ENCODE measurements around the gene ZNF423.

ZNF423 gene

DNA sequence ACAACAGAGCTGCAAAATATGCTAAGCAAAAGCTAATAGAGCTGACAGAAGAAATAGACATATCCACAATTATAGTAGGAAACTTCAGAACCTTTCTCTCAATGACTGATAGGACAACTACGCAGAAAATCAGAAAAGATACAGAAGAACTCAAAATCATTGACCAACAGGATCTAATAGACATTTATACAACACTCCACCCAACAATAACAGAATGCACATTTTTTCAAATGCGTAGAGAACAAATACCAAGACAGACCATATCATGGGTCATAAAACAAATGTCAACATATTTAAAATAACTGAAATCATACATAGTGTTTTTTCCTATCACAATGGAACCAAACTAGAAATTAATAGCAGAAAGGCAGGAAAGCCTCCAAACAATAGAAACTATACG, 244.9 kb downstream of the ZNF423 start:
- H3K4me3 ChIP-seq (ENCODE audit: low read length) = no peak overlapping the region
- H3K27me3 ChIP-seq (ENCODE audit: control insufficient read depth, insufficient read depth, low read length) = no peaks in the 10 kb centered on the region
- no peak overlapping the region for H3K9ac ChIP-seq (ENCODE audit: low read length)
- H3K4me1 ChIP-seq (ENCODE audit: control insufficient read depth, insufficient read depth, low read length) = peaks cover 10% of the 10 kb centered on the region
- no peaks in the 10 kb centered on the region for H3K36me3 ChIP-seq (ENCODE audit: control insufficient read depth, insufficient read depth, low read length)
- no peak overlapping the region for H3K27ac ChIP-seq (ENCODE audit: low read depth, low read length)

DNA sequence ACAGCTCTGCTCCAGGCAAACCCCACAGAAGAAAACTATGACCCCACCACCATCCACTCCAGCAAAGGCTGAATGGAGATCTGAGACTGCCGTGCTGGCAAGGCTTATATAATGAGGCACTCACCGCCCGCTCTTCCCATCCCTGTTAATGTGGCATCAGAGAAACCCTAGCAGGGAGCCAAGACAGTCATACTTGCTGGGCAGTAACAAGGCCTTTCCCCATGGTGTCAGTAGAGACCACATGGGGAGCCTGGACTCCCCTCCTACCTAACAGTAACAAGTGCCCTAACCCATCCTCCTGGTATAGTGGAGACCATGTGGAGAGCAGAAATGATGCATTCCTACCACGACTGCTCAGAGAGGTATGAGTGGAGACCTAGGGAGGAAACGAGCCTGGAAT, 247.1 kb downstream of the ZNF423 start:
- Histone ChIP-seq H3K4me1 (ENCODE audit: control insufficient read depth, insufficient read depth, low read length) (peaks cover 10% of the 10 kb centered on the region), H3K36me3 (ENCODE audit: control insufficient read depth, insufficient read depth, low read length) (no peaks in the 10 kb centered on the region), H3K9ac (ENCODE audit: low read length) (no peak overlapping the region), H3K27me3 (ENCODE audit: control insufficient read depth, insufficient read depth, low read length) (no peaks in the 10 kb centered on the region), H3K27ac (ENCODE audit: low read depth, low read length) (no peak overlapping the region), H3K4me3 (ENCODE audit: low read length) (no peak overlapping the region)

DNA sequence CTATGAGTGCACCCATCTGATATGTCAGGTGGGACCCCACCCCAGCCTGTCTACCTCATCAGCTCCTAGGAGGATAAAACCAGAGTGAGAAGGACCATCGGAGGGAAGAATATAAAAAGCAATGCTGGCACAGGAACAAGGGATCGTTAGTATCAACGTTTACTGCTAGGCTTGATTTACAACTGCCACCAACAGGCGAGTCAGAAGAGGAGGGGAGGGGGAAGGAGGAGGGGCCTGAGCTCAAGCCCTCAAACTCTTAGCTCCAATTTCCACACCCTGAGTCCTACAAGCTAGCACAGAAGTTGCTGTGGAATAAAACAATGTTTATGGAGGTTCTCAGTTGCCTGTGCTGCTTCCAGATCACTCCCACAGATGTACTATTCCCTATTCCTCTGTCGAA, 247.8 kb downstream of the ZNF423 start:
- Histone ChIP-seq H3K36me3 (ENCODE audit: control insufficient read depth, insufficient read depth, low read length) (no peaks in the 10 kb centered on the region), H3K27me3 (ENCODE audit: control insufficient read depth, insufficient read depth, low read length) (no peaks in the 10 kb centered on the region), H3K27ac (ENCODE audit: low read depth, low read length) (no peak overlapping the region), H3K4me1 (ENCODE audit: control insufficient read depth, insufficient read depth, low read length) (peaks cover 10% of the 10 kb centered on the region), H3K4me3 (ENCODE audit: low read length) (no peak overlapping the region), H3K9ac (ENCODE audit: low read length) (no peak overlapping the region)

DNA sequence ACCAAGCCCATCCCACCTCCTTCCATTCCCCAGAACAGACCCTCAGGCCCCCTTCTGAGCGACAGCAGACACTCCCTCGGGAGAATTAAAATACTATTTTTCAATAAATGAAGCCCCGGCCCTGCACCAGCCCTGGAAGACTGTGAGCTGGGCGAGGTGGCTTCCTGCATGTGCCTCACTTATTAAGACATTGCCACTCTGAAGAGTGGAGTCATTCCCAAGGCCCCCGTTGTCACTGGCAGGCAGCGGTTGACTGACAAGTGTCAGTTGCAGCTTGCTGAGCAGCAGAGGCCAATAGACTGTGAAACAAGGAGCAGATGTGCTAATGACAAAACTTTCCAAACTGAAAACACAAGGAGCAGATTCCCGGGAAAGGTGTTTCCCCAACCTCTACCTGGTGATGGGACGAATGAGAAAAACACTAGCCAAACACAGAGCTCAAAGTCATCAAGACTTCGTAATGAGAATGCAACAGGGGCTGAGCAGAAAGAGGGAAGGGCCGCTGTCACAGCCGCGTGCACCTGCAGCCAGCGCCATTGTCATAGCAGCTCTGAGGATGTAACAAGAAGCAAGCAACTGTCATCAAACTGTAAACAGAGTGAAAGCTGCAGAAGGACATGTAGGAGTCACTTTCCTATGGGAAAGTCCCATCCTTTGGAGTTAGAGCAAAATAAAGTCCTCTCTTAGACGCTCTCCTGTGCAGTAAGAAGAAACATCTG, 250.2 kb downstream of the ZNF423 start:
- Histone ChIP-seq H3K4me3 (ENCODE audit: low read length) (no peak overlapping the region), H3K27ac (ENCODE audit: low read depth, low read length) (no peak overlapping the region), H3K9ac (ENCODE audit: low read length) (no peak overlapping the region), H3K27me3 (ENCODE audit: control insufficient read depth, insufficient read depth, low read length) (no peaks in the 10 kb centered on the region), H3K4me1 (ENCODE audit: control insufficient read depth, insufficient read depth, low read length) (peaks cover 10% of the 10 kb centered on the region), H3K36me3 (ENCODE audit: control insufficient read depth, insufficient read depth, low read length) (no peaks in the 10 kb centered on the region)

DNA sequence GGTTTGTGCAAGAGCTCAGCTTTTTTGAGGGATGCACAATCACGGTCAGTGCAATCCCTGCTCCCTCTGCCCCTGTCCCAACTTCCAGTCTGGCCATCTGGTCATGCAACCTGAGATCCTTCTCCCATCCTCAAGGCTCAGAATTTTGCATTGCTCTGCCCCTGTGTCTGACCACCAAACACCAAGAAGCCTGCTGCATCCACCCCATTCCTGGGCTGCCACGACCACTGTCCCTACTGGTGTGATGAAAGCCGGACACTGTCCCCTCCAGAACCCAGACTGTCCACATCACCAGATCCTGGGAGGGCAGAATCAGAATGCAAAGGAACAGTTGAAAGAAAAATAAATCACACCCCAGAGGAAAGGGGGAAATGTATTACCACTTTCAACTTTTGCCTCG, 251.3 kb downstream of the ZNF423 start:
- Histone ChIP-seq H3K27ac (ENCODE audit: low read depth, low read length) (no peak overlapping the region), H3K27me3 (ENCODE audit: control insufficient read depth, insufficient read depth, low read length) (no peaks in the 10 kb centered on the region), H3K9ac (ENCODE audit: low read length) (no peak overlapping the region), H3K4me3 (ENCODE audit: low read length) (no peak overlapping the region), H3K4me1 (ENCODE audit: control insufficient read depth, insufficient read depth, low read length) (peaks cover 10% of the 10 kb centered on the region), H3K36me3 (ENCODE audit: control insufficient read depth, insufficient read depth, low read length) (no peaks in the 10 kb centered on the region)

DNA sequence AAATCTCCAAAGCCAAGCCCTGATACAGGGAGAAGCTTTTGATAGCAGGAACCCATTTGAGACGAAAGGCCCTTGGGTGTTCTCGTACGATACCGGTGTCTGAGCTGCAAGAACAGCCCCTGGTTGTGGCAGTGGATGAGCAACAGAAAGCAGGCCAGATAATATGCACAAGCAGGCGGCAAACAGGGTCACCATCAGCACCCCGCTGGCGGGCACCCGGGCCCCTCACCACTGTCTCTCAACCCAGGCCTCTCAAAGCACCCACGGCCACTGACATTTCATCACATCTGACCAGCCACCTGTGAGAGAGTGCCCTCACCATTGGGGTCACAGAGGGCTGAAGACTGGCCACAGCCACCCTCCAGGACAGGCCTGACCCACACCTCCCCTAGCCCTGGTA, 252.0 kb downstream of the ZNF423 start:
- H3K27me3 ChIP-seq (ENCODE audit: control insufficient read depth, insufficient read depth, low read length) = no peaks in the 10 kb centered on the region
- no peak overlapping the region for H3K4me3 ChIP-seq (ENCODE audit: low read length)
- no peak overlapping the region for H3K9ac ChIP-seq (ENCODE audit: low read length)
- H3K27ac ChIP-seq (ENCODE audit: low read depth, low read length) = no peak overlapping the region
- no peaks in the 10 kb centered on the region for H3K36me3 ChIP-seq (ENCODE audit: control insufficient read depth, insufficient read depth, low read length)
- peaks cover 10% of the 10 kb centered on the region for H3K4me1 ChIP-seq (ENCODE audit: control insufficient read depth, insufficient read depth, low read length)

DNA sequence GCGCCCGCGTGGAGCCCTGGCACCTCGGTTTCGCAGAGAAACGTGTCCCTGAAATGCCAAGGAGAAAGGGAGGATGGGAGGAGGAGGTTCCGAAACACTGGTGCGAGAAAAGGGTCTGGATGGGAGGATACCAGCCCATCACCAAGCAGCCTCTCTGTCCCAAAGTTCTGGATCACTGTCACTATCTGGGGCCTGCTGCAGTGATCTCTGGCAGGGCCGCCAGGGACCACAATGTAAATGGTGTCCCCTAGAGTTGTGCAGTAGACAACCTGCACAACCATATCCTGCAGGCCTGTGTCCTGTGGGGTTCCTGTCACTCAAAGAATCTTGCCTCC, 253.0 kb downstream of the ZNF423 start:
- Histone ChIP-seq H3K4me1 (ENCODE audit: control insufficient read depth, insufficient read depth, low read length) (peaks cover 2% of the 10 kb centered on the region), H3K27me3 (ENCODE audit: control insufficient read depth, insufficient read depth, low read length) (no peaks in the 10 kb centered on the region), H3K9ac (ENCODE audit: low read length) (no peak overlapping the region), H3K36me3 (ENCODE audit: control insufficient read depth, insufficient read depth, low read length) (no peaks in the 10 kb centered on the region), H3K4me3 (ENCODE audit: low read length) (no peak overlapping the region), H3K27ac (ENCODE audit: low read depth, low read length) (no peak overlapping the region)

DNA sequence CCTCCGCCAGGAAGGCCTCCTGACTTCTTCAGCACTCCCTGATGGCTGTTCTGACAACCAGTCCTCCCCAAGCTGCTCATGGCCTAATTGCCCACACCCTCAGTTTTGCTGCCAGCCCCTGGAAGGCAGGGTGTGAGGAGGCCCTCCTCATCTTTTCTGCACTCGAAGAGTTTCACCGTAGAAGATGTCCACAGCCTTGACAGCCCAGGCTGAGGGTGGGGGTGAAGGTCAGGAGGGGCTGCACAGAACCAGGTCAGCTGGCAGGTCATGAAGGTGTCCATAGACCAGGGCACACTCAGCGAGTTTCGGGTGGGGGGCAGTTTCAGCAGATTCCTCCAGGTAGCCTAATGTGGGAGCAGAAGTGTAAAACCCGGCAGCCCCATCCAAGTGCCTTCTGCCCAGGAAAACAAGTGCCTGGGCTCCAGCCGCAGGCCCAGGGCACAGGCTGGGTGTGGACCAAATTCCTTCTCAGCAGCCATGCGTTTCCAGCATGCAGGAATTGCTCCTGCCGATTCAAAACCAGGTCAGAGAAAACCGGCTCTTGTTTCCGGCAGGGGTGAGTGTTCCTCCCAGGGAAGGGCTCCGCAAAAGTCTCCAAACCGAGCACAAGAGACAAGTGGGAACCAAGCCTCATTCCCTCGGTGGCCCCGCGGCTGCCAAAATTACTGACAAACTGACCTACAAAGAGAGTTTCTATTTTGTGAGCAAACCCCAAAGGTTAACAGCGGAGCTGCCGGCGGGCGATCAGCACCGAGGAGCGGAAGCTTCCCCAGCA, 253.5 kb downstream of the ZNF423 start:
- no peaks in the 10 kb centered on the region for H3K36me3 ChIP-seq (ENCODE audit: control insufficient read depth, insufficient read depth, low read length)
- H3K9ac ChIP-seq (ENCODE audit: low read length) = no peak overlapping the region
- H3K4me3 ChIP-seq (ENCODE audit: low read length) = no peak overlapping the region
- H3K4me1 ChIP-seq (ENCODE audit: control insufficient read depth, insufficient read depth, low read length) = no peaks in the 10 kb centered on the region
- H3K27me3 ChIP-seq (ENCODE audit: control insufficient read depth, insufficient read depth, low read length) = no peaks in the 10 kb centered on the region
- no peak overlapping the region for H3K27ac ChIP-seq (ENCODE audit: low read depth, low read length)

DNA sequence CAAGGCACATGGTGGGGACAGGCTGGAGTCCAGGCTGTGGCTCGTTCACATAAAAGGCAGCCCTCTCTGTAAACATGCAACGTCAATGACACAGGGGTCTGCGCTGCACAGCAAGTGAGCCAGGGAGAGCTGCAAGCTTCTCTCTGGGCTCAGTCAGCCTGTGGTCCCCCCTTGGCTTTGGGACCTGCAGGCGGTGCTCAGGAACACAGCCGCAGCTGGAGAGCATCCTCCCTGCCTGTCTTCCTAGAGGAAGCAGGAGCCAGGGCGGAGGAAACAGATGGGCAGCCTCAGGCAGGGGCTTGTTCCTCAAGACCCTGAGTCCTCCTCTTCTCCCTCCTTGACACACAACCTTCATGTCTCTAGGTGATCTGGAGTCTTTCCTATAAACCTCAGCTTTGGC, 254.3 kb downstream of the ZNF423 start:
- H3K9ac ChIP-seq (ENCODE audit: low read length) = no peak overlapping the region
- H3K4me3 ChIP-seq (ENCODE audit: low read length) = no peak overlapping the region
- H3K27me3 ChIP-seq (ENCODE audit: control insufficient read depth, insufficient read depth, low read length) = no peaks in the 10 kb centered on the region
- no peak overlapping the region for H3K27ac ChIP-seq (ENCODE audit: low read depth, low read length)
- H3K36me3 ChIP-seq (ENCODE audit: control insufficient read depth, insufficient read depth, low read length) = no peaks in the 10 kb centered on the region
- H3K4me1 ChIP-seq (ENCODE audit: control insufficient read depth, insufficient read depth, low read length) = peaks cover 5% of the 10 kb centered on the region

DNA sequence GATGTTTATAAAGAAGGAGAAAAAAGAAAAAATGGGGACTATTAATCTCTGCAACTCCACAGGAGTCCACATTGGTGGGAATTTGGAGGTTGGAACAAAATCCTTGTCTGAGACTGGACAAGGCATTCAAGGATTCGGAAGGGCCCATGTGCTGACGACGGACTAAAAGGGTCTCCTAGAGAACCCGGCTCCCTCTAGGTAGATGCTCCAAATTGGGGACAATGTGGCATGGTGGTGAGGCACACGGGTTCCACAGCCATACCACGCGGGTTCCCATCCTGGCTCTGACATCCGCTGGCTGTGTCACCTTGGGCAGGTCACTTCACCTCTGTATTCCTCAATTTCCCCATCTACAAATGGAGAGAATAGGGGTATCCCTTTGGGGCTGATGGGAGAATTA, 254.9 kb downstream of the ZNF423 start:
- Histone ChIP-seq H3K4me3 (ENCODE audit: low read length) (no peak overlapping the region), H3K9ac (ENCODE audit: low read length) (no peak overlapping the region), H3K36me3 (ENCODE audit: control insufficient read depth, insufficient read depth, low read length) (no peaks in the 10 kb centered on the region), H3K27ac (ENCODE audit: low read depth, low read length) (no peak overlapping the region), H3K27me3 (ENCODE audit: control insufficient read depth, insufficient read depth, low read length) (no peaks in the 10 kb centered on the region), H3K4me1 (ENCODE audit: control insufficient read depth, insufficient read depth, low read length) (peaks cover 6% of the 10 kb centered on the region)

DNA sequence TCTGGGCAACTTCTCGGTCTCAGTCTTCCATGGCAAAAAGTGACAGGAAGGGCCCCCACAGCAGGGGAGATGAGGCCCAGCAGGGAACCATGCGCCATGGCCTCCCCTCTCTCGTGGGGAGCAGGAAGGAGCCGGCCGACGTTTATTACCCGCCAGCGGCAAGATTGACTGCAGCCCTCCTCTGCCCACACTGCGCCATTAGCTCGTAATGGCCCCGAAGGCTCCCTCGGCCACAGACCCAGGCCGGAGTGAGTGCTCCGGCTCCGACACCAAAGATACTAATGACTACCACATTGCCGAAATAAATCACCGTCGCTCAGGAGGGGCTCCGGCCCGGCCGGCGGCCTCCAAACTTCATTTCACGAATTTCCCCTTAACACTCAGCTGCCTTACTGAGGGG, 255.4 kb downstream of the ZNF423 start:
- Histone ChIP-seq H3K36me3 (ENCODE audit: control insufficient read depth, insufficient read depth, low read length) (no peaks in the 10 kb centered on the region), H3K4me3 (ENCODE audit: low read length) (no peak overlapping the region), H3K27me3 (ENCODE audit: control insufficient read depth, insufficient read depth, low read length) (no peaks in the 10 kb centered on the region), H3K9ac (ENCODE audit: low read length) (no peak overlapping the region), H3K4me1 (ENCODE audit: control insufficient read depth, insufficient read depth, low read length) (peaks cover 6% of the 10 kb centered on the region), H3K27ac (ENCODE audit: low read depth, low read length) (no peak overlapping the region)

DNA sequence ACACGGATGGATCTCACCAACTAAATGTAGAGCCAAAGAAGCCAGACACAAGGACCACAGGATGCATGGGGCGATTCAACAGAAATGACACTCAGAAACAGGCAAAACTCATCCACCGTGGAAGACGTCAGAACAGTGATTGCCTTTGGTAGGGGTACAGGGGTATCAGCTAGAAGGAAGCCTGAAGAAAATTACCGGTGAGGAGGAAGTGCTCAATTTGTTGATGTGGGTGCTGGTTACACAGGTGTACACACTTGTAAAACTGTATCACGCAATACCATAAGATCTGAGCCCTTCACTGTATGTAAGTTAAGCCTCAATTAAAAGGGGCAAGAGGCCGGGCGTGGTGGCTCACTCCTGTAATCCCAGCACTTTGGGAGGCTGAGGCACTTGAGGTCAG, 256.2 kb downstream of the ZNF423 start:
- Histone ChIP-seq H3K36me3 (ENCODE audit: control insufficient read depth, insufficient read depth, low read length) (no peaks in the 10 kb centered on the region), H3K4me3 (ENCODE audit: low read length) (no peak overlapping the region), H3K27me3 (ENCODE audit: control insufficient read depth, insufficient read depth, low read length) (no peaks in the 10 kb centered on the region), H3K27ac (ENCODE audit: low read depth, low read length) (no peak overlapping the region), H3K9ac (ENCODE audit: low read length) (no peak overlapping the region), H3K4me1 (ENCODE audit: control insufficient read depth, insufficient read depth, low read length) (peaks cover 6% of the 10 kb centered on the region)

DNA sequence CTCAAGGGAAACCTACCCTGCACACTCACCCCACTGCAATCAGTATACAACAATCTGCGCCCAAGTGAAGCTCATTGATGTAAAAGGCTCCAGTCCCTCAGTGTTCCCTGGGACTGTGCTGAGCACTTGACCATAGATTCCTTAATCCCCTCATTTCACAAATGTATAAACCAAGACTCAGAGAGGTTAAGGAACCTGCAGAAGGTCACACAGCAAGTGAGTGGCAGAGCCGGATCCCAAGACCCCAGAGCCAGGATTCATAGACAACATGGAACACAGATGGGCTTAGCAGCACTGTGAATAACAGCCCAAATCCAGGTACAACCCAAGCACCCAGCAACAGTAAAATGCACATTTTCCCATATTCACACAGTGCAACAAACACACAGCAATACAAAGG, 256.6 kb downstream of the ZNF423 start:
- Histone ChIP-seq H3K27me3 (ENCODE audit: control insufficient read depth, insufficient read depth, low read length) (no peaks in the 10 kb centered on the region), H3K9ac (ENCODE audit: low read length) (no peak overlapping the region), H3K27ac (ENCODE audit: low read depth, low read length) (no peak overlapping the region), H3K36me3 (ENCODE audit: control insufficient read depth, insufficient read depth, low read length) (no peaks in the 10 kb centered on the region), H3K4me3 (ENCODE audit: low read length) (no peak overlapping the region), H3K4me1 (ENCODE audit: control insufficient read depth, insufficient read depth, low read length) (peaks cover 6% of the 10 kb centered on the region)

Measured in rectal smooth muscle tissue (tissue), 1 donor.